ENCODE measurements around the gene CDC25C. TPM values are rescaled to one million over a fixed set of nuclear protein-coding genes. Genes with fewer than 3 reads are reported as not detected.
"Not testable (repeated sequence)": the region's sequence is repeated elsewhere in the genome, so short reads cannot be mapped to it uniquely, and the experiment has no call there.

Gene CDC25C
- total RNA-seq, 2 experiments from 2014 or later, result 19.1 to 19.2 TPM

DNA sequence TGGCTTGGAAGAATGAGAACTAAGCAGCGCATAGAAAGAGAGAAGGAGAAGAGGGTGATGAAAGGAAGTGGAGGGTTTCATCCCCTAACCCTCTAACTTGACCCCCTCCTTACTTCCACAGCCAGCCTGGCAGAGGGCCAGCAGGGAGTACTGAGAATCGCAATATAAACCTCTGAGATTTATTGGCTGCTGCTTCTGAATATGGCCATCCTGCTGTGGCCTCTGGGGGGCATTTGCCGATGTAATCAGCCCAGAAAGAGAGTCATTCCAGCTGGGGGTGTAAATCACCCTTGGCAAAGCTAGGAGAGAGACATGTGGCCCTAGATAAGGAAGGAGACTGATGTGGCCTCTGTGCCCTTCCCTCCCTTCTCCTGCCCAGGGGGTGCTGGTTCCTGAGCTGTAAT, 56.2 kb downstream of the CDC25C start:
- intact Hi-C loops (cut with micrococcal nuclease), result loop anchor here (2.0 kb wide), 1 partner anchor 53 kb away; no protein-coding TSS in a partner anchor
- H3K4me3 Mint-ChIP-seq, result no peak overlapping the region

DNA sequence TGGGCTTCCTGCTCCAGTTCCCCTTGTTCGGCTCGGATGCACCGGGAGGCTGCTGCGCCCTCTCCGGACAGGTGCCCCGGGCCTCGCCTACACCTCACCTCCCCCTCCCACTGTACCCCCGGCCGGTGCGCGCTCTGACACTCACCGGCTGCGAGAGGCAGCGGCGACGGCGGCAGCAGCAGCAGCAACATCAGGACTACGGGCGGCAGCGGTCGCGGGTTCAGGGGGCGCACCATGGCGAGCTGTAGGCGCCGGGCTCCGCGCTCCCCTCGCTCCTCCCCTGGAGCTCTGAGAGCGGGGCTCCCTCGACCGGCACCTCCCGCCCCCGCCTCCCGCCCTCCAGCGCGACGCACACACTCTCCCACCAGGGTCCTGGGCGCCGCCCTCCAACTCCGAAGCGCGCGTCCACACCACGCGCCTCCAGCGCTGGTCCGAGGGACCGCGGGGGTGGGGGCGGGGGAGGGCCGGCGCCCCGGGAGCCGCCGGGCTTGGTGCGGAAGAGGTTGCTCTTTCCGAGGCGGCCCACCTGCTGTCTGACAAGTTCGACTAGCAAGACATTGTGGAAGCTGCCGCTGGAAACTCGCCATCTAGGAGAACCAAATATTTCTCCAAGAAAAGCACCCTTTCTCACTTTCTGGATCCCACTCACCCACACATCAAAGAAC, 57.3 kb downstream of the CDC25C start, which contains the start of gene GFRA3:
TSS of gene GFRA3 (minus strand) at position 433 of the 665 bp plus-strand sequence. CDS start at position 236, 197 bp downstream.
- ChIA-PET POLR2A (no interaction called here), CTCF (no interaction called here)
- H3K4me1 Mint-ChIP-seq (ENCODE audit: low read depth), result peaks cover 6% of the 10 kb centered on the region

More for the DNA sequence above, 56.2 kb downstream of the CDC25C start:
- Mint-ChIP-seq H3K27me3 (peaks cover 18% of the 10 kb centered on the region), H3K4me1 (ENCODE audit: low read depth) (peaks cover 6% of the 10 kb centered on the region), H3K27ac (no peak overlapping the region), H3K36me3 (no peaks in the 10 kb centered on the region), H3K9me3 (no peaks in the 10 kb centered on the region)
- CTCF ChIA-PET, result interaction anchor here (0.6 to 1.3 kb wide), 2 partner anchors 52 to 272 kb away, joined by 3 to 5 read pairs; no protein-coding TSS in a partner anchor
- POLR2A ChIA-PET, result no interaction called here
- no peak for DNase-seq

DNA sequence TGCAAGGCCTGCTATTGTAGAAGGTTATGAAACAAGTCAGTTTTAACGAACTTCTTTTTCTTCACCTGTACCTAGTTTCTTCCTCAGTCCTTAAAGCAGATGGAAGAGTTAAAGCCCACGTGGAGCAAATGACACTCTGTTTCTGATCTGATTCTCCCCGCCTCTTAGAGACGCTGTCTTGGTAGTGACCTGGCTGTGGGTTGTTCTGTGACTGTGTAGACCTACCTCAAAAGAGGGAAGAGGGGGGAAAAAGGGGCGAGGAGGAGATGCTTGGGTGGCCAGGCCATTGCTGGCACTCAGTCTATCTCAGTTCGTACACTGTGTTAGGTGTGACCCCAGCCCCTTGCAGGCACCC, 57.8 kb downstream of the CDC25C start:
- H3K27ac Mint-ChIP-seq, result no peak overlapping the region
- CTCF ChIA-PET, result no interaction called here
- H3K9me3 Mint-ChIP-seq, result no peaks in the 10 kb centered on the region
- POLR2A ChIA-PET, result no interaction called here
- H3K36me3 Mint-ChIP-seq, result no peaks in the 10 kb centered on the region
- no peak for DNase-seq
- intact Hi-C loops (cut with micrococcal nuclease), result loop anchor here (2.0 kb wide), 1 partner anchor 51 kb away; no protein-coding TSS in a partner anchor
- peaks cover 6% of the 10 kb centered on the region for H3K4me1 Mint-ChIP-seq (ENCODE audit: low read depth)
- H3K27me3 Mint-ChIP-seq, result peaks cover 23% of the 10 kb centered on the region
- H3K4me3 Mint-ChIP-seq, result no peak overlapping the region

More for the DNA sequence above, 57.3 kb downstream of the CDC25C start, which contains the start of gene GFRA3:
- no peak within 1 kb of the TSS for H3K27ac Mint-ChIP-seq
- DNase-seq, result peak; percentile 13
- peaks cover 19% of the 10 kb centered on the region for H3K27me3 Mint-ChIP-seq
- no peaks in the 10 kb centered on the region for H3K36me3 Mint-ChIP-seq
- H3K9me3 Mint-ChIP-seq, result no peaks in the 10 kb centered on the region
- no peak within 1 kb of the TSS for H3K4me3 Mint-ChIP-seq
- intact Hi-C loops (cut with micrococcal nuclease), result loop anchor here (2.0 kb wide), 1 partner anchor 52 kb away; no protein-coding TSS in a partner anchor

DNA sequence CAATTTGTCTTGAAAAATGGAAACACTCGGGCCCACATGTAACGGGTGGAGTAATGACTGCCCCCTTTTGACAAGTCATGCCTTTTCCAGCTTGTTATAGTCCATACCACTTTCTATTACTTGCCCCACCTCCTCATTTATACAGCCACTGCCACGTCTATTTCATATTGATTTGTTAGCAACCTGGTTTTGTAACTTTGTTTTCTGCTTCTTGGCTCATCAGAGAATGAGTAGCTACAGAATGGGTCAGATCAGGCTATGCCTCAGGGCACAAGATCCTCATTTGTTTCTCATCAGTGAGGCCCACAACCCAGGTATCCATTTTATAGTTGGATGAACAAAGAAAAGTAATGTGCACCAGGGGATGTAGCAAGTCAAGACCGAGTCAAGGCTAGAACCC, 58.9 kb downstream of the CDC25C start:
- H3K4me3 Mint-ChIP-seq, result no peak overlapping the region
- ChIA-PET CTCF (no interaction called here), POLR2A (no interaction called here)
- no peak overlapping the region for H3K27ac Mint-ChIP-seq
- H3K36me3 Mint-ChIP-seq, result no peaks in the 10 kb centered on the region
- peaks cover 24% of the 10 kb centered on the region for H3K27me3 Mint-ChIP-seq
- H3K9me3 Mint-ChIP-seq, result no peaks in the 10 kb centered on the region
- H3K4me1 Mint-ChIP-seq (ENCODE audit: low read depth), result peaks cover 6% of the 10 kb centered on the region
- no peak for DNase-seq
- intact Hi-C loops (cut with micrococcal nuclease), result no loop called here

DNA sequence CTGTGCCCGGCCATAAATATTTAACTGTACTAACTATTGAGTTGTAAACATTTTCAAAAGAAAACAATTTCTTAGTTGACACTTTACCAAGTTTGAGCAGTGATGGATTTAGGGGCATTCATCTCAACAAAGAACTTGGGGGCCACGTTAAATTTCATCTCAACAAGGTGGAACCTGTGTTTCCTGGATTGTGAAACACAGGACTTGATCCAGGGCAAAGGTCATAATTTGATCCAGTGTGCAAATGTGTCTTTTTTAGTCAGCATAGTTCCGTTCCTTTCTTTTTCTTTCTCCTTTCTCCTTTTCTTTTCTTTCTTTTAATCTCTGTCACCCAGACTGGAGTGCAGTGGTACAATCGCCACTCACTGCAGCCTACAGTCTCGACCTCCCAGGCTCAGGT, 60.3 kb downstream of the CDC25C start:
- POLR2A ChIA-PET, result no interaction called here
- CTCF ChIA-PET, result no interaction called here
- intact Hi-C loops (cut with micrococcal nuclease), result no loop called here
- H3K9me3 Mint-ChIP-seq, result no peaks in the 10 kb centered on the region
- H3K4me1 Mint-ChIP-seq (ENCODE audit: low read depth), result peaks cover 6% of the 10 kb centered on the region
- H3K4me3 Mint-ChIP-seq, result no peak overlapping the region
- H3K36me3 Mint-ChIP-seq, result no peaks in the 10 kb centered on the region
- DNase-seq, result no peak
- no peak overlapping the region for H3K27ac Mint-ChIP-seq
- H3K27me3 Mint-ChIP-seq, result peaks cover 26% of the 10 kb centered on the region

DNA sequence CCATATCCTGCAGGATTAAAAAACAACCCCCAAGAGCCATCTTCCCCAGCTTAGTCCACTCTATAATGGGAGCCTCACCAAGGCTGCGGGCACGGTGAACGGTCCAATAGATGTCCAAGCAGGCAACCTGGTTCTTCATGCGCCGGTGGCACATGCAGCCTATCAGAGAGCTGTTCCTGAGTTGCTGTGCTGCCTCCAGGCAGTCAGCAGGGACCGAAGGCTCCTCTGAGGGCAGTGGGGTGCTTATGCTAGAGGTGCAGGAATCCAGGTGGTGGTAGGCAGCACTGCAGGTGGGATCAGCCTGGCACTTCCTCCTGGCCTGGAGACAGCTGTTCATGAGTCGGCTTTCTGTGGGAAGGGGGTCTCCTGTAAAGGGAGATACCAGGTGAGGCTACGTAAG, 67.4 kb downstream of the CDC25C start:
- ChIA-PET POLR2A (no interaction called here), CTCF (no interaction called here)
- DNase-seq, result no peak
- Mint-ChIP-seq H3K4me1 (ENCODE audit: low read depth) (peaks cover 6% of the 10 kb centered on the region), H3K4me3 (no peak overlapping the region), H3K9me3 (no peaks in the 10 kb centered on the region), H3K27me3 (peaks cover 13% of the 10 kb centered on the region), H3K36me3 (no peaks in the 10 kb centered on the region), H3K27ac (no peak overlapping the region)
- intact Hi-C loops (cut with micrococcal nuclease), result no loop called here

DNA sequence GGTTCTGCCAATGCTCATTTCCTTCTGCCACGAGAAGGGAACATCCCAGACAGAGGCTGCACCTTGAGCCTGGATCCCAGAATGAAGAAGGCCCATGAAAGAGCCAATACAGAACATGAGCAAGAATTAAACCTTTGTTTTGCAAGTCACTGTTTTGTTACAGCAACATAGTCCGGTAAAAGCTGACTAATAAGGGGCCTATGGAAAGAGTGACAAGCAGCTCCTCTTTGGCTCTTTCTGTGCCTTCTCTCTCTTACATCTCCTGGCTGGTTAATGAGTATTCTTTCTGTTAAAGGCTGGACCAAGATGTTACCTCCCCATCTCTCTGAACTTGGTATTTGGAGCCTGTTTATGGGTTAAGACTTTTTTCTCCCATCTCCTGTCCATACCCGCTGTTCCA, 68.0 kb downstream of the CDC25C start:
- intact Hi-C loops (cut with micrococcal nuclease), result no loop called here
- ChIA-PET CTCF (no interaction called here), POLR2A (no interaction called here)
- Mint-ChIP-seq H3K4me1 (ENCODE audit: low read depth) (peaks cover 6% of the 10 kb centered on the region), H3K36me3 (no peaks in the 10 kb centered on the region), H3K27me3 (peaks cover 10% of the 10 kb centered on the region), H3K9me3 (no peaks in the 10 kb centered on the region), H3K4me3 (no peak overlapping the region), H3K27ac (no peak overlapping the region)
- DNase-seq, result peak; percentile 13

DNA sequence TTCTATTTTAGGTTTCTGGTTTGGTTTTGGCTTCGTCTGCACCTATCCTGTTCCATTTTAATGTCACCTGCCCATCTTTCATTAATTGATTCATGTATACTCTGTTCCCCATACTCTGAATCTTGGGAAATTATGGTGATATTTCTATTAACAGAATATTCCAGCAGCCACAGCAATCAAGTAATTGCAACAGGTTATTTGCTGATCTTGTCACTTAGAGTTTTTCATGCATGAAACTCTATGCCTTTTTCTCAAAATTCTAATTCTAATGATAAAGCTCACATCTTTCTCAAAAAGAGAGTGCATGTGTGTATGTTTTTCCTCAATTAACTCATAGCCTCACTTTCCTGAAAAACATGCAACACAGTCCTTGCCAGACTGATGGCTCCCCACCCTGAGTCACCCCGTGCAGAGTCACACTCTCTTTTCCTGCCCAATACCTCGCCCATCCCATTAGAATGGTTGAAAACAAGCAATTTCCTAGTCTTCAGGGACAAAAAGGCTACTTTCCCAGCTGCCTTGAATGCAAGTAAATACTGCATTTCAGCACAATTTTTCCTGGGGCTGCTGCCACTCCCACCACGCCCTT, 72.8 kb downstream of the CDC25C start:
- Mint-ChIP-seq H3K9me3 (no peaks in the 10 kb centered on the region), H3K36me3 (no peaks in the 10 kb centered on the region), H3K4me3 (no peak overlapping the region), H3K27me3 (peaks cover 2% of the 10 kb centered on the region), H3K27ac (no peak overlapping the region), H3K4me1 (ENCODE audit: low read depth) (peaks cover 5% of the 10 kb centered on the region)
- no peak for DNase-seq
- CTCF ChIA-PET, result no interaction called here
- intact Hi-C loops (cut with micrococcal nuclease), result no loop called here
- POLR2A ChIA-PET, result no interaction called here

DNA sequence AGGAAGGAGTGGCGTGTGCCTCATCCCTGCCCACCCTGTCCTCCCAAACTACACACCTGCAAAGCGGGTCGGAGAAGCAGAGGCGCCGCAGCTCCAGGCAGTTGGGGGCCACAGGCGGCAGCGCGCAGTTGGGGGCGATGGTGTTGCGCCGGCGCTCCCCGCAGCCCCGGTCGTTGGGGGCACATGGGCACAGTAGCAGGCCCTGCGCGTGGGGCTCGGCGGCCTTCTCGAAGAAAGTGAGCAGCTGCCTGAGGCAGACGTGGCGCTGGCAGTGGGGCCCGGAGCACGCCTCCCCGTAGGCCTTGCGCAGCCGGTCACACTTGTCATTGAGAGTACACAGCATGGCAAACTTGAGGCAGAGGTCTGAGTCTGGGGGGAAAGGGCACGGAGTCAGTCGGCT, 74.0 kb downstream of the CDC25C start:
- Mint-ChIP-seq H3K27me3 (peaks cover 2% of the 10 kb centered on the region), H3K4me1 (ENCODE audit: low read depth) (no peaks in the 10 kb centered on the region), H3K36me3 (no peaks in the 10 kb centered on the region), H3K4me3 (no peak overlapping the region), H3K27ac (no peak overlapping the region), H3K9me3 (no peaks in the 10 kb centered on the region)
- CTCF ChIA-PET, result no interaction called here
- intact Hi-C loops (cut with micrococcal nuclease), result no loop called here
- POLR2A ChIA-PET, result no interaction called here
- DNase-seq, result no peak

DNA sequence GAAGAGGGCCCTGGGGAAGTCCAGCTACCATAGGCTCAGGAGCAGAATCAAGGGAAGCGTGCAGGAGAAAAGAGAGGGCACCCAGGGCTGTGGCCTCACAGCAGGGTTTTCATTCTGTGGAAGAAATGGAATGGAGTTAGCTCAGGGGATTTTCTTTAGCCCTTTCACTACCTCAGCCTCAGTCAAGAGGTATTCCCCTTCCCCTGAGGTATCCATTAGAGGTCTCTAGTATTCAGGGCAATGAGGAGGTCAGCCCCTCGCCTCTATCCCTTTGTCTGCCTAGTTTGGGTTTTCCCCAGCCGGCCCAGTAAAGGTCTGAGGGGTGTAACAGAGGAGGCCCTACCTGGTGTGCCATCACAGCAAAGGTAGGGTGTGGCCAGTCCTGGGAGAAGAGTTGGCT, 78.7 kb downstream of the CDC25C start:
- no peak for DNase-seq
- no peak overlapping the region for H3K4me3 Mint-ChIP-seq
- H3K4me1 Mint-ChIP-seq (ENCODE audit: low read depth), result no peaks in the 10 kb centered on the region
- H3K27ac Mint-ChIP-seq, result no peak overlapping the region
- CTCF ChIA-PET, result interaction anchor here (1.3 kb wide), 1 partner anchor 99 kb away, joined by 5 read pairs; no protein-coding TSS in a partner anchor
- intact Hi-C loops (cut with micrococcal nuclease), result no loop called here
- POLR2A ChIA-PET, result no interaction called here
- no peaks in the 10 kb centered on the region for H3K36me3 Mint-ChIP-seq
- no peaks in the 10 kb centered on the region for H3K9me3 Mint-ChIP-seq
- peaks cover 2% of the 10 kb centered on the region for H3K27me3 Mint-ChIP-seq

DNA sequence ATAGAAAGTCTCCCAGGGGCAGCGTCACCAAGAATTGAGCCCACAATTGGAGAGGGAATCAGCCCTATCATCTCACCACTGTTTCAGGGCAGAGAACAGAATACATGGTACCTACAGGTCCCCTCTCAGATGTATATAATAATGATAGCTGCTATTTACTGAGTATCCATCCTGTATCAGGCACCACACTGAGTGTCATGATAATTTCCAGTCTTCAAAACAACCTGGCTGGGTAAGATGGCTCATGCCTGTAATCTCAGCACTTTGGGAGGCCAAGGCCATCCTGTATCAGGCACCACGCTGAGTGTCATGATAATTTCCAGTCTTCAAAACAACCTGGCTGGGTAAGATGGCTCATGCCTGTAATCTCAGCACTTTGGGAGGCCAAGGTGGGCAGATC, 83.8 kb downstream of the CDC25C start:
- intact Hi-C loops (cut with micrococcal nuclease); H3K27ac Mint-ChIP-seq; H3K36me3 Mint-ChIP-seq; POLR2A ChIA-PET; H3K4me1 Mint-ChIP-seq (ENCODE audit: low read depth); CTCF ChIA-PET; DNase-seq; H3K4me3 Mint-ChIP-seq; H3K9me3 Mint-ChIP-seq: not testable (repeated sequence)
- peaks cover 15% of the 10 kb centered on the region for H3K27me3 Mint-ChIP-seq

DNA sequence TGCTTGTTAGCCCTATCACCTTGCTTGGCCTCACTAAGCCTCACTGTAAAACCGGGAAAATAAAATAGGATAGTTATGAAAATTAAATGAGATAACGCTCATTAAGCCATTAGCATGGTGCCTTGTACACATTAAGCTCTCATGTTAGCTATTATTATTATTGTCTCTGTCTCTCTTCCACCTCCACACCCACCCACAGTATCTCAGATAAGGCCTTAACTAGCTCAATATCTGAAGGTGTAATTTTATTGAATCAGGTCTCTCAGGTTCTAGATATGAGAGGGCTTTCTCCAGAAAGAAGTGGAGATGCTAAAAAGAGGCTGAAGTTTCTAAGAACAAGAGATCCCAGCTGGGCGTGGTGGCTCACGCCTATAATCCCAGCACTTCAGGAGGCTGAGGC, 84.8 kb downstream of the CDC25C start:
- POLR2A ChIA-PET, result no interaction called here

DNA sequence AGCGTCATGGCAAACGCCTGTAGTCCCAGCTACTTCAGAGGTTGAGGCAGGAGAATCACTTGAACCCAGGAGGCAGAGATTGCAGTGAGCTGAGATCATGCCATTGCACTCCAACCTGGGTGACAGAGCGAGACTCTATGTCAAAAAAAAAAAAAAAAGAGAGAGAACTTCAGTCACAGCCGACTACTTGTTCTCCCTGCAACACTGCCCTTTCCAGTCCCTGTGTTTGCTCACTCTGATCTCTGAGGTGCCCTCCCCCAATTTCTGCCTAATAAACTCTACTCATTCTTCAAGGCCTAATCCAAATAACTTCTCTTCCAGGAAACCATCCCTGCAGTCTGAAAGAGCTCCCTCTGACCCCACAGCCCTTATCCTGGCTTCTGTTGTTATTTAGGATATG, 85.3 kb downstream of the CDC25C start:
- H3K36me3 Mint-ChIP-seq, result no peaks in the 10 kb centered on the region
- no peak for DNase-seq
- peaks cover 3% of the 10 kb centered on the region for H3K4me1 Mint-ChIP-seq (ENCODE audit: low read depth)
- H3K9me3 Mint-ChIP-seq, result no peaks in the 10 kb centered on the region
- intact Hi-C loops (cut with micrococcal nuclease), result no loop called here
- H3K27ac Mint-ChIP-seq, result no peak overlapping the region
- CTCF ChIA-PET, result interaction anchor here (0.5 kb wide), 1 partner anchor 36 kb away, joined by 3 read pairs; no protein-coding TSS in a partner anchor
- H3K4me3 Mint-ChIP-seq, result no peak overlapping the region
- POLR2A ChIA-PET, result no interaction called here
- H3K27me3 Mint-ChIP-seq, result peaks cover 26% of the 10 kb centered on the region

More for the DNA sequence above, 84.8 kb downstream of the CDC25C start:
- Mint-ChIP-seq H3K27me3 (peaks cover 23% of the 10 kb centered on the region), H3K36me3 (no peaks in the 10 kb centered on the region), H3K4me3 (no peak overlapping the region), H3K27ac (no peak overlapping the region), H3K4me1 (ENCODE audit: low read depth) (no peaks in the 10 kb centered on the region), H3K9me3 (no peaks in the 10 kb centered on the region)
- DNase-seq, result no peak
- CTCF ChIA-PET, result interaction anchor here (0.5 kb wide), 1 partner anchor 37 kb away, joined by 3 read pairs; no protein-coding TSS in a partner anchor
- intact Hi-C loops (cut with micrococcal nuclease), result no loop called here

Measured in activated CD4-positive, alpha-beta memory T cell treated with anti-CD3 and anti-CD28 coated beads for 36 hours (primary cell).